Measurements from ENCODE around the gene B4GALT5.

Gene B4GALT5

GRCh38 chr20:49742948-49743347, 29.3 kb upstream of the B4GALT5 start:
- Histone ChIP-seq H4K20me1 (ENCODE audit: insufficient read depth, low read length, poor library complexity, severe bottlenecking) (no peaks in the 10 kb centered on the region), H3K4me2 (ENCODE audit: low read depth, low read length, poor library complexity, severe bottlenecking) (no peak overlapping the region), H3K9ac (ENCODE audit: low read depth, low read length, poor library complexity, severe bottlenecking) (no peak overlapping the region), H3K9me3 (ENCODE audit: insufficient read depth, low read depth, low read length) (no peaks in the 10 kb centered on the region), H3K79me2 (ENCODE audit: insufficient read depth, low read length) (no peaks in the 10 kb centered on the region), H2AFZ (ENCODE audit: low read length) (no peak overlapping the region), H3F3A (ENCODE audit: low read depth) (no peaks in the 10 kb centered on the region), H3K4me3 (ENCODE audit: low read length, poor library complexity, severe bottlenecking) (no peak overlapping the region), H3K36me3 (ENCODE audit: insufficient read depth, low read length) (no peaks in the 10 kb centered on the region), H3K9me2 (replicated peaks; ENCODE audit: low read depth, low read length) (no peaks in the 10 kb centered on the region), H3K4me1 (ENCODE audit: insufficient read depth, low read length, poor library complexity, severe bottlenecking) (no peaks in the 10 kb centered on the region), H3K27me3 (ENCODE audit: insufficient read depth, low read length, poor library complexity, severe bottlenecking) (no peaks in the 10 kb centered on the region)
- TF ChIP-seq CTCF (conservative IDR thresholded peaks at IDR 0.05; ENCODE audit: low read length), result no peak
- no peak for TF ChIP-seq EZH2phosphoT487 (IDR thresholded peaks at IDR 0.05; ENCODE audit: borderline replicate concordance)

- no peak overlapping the region for H3K4me2 ChIP-seq (ENCODE audit: low read depth, low read length, poor library complexity, severe bottlenecking)
- H4K20me1 ChIP-seq (ENCODE audit: insufficient read depth, low read length, poor library complexity, severe bottlenecking), result no peaks in the 10 kb centered on the region
- H3K4me1 ChIP-seq (ENCODE audit: insufficient read depth, low read length, poor library complexity, severe bottlenecking), result no peaks in the 10 kb centered on the region
- H3K79me2 ChIP-seq (ENCODE audit: insufficient read depth, low read length), result no peaks in the 10 kb centered on the region
- H3K36me3 ChIP-seq (ENCODE audit: insufficient read depth, low read length), result no peaks in the 10 kb centered on the region
- no peak overlapping the region for H3K9ac ChIP-seq (ENCODE audit: low read depth, low read length, poor library complexity, severe bottlenecking)
- H3K4me3 ChIP-seq (ENCODE audit: low read length, poor library complexity, severe bottlenecking), result no peak overlapping the region
- H3K9me3 ChIP-seq (ENCODE audit: insufficient read depth, low read depth, low read length), result no peaks in the 10 kb centered on the region
- H2AFZ ChIP-seq (ENCODE audit: low read length), result no peak overlapping the region
- H3K27me3 ChIP-seq (ENCODE audit: insufficient read depth, low read length, poor library complexity, severe bottlenecking), result no peaks in the 10 kb centered on the region
- TF ChIP-seq CTCF (conservative IDR thresholded peaks at IDR 0.05; ENCODE audit: low read length), result no peak
- no peak for TF ChIP-seq EZH2phosphoT487 (IDR thresholded peaks at IDR 0.05; ENCODE audit: borderline replicate concordance)
- no peaks in the 10 kb centered on the region for H3F3A ChIP-seq (ENCODE audit: low read depth)
- H3K9me2 ChIP-seq (replicated peaks; ENCODE audit: low read depth, low read length), result no peaks in the 10 kb centered on the region
Measured at GRCh38 chr20:49741977-49742376, 28.3 kb upstream of the B4GALT5 start.

- H3K36me3 ChIP-seq (ENCODE audit: insufficient read depth, low read length), result no peaks in the 10 kb centered on the region
- H3K9me3 ChIP-seq (ENCODE audit: insufficient read depth, low read depth, low read length), result no peaks in the 10 kb centered on the region
- H3F3A ChIP-seq (ENCODE audit: low read depth), result no peaks in the 10 kb centered on the region
- no peak overlapping the region for H2AFZ ChIP-seq (ENCODE audit: low read length)
- TF ChIP-seq EZH2phosphoT487 (IDR thresholded peaks at IDR 0.05; ENCODE audit: borderline replicate concordance) (no peak), CTCF (conservative IDR thresholded peaks at IDR 0.05; ENCODE audit: low read length) (no peak)
- no peak overlapping the region for H3K4me2 ChIP-seq (ENCODE audit: low read depth, low read length, poor library complexity, severe bottlenecking)
- no peak overlapping the region for H3K9ac ChIP-seq (ENCODE audit: low read depth, low read length, poor library complexity, severe bottlenecking)
- no peak overlapping the region for H3K4me3 ChIP-seq (ENCODE audit: low read length, poor library complexity, severe bottlenecking)
- no peaks in the 10 kb centered on the region for H3K9me2 ChIP-seq (replicated peaks; ENCODE audit: low read depth, low read length)
- H3K27me3 ChIP-seq (ENCODE audit: insufficient read depth, low read length, poor library complexity, severe bottlenecking), result no peaks in the 10 kb centered on the region
- H3K4me1 ChIP-seq (ENCODE audit: insufficient read depth, low read length, poor library complexity, severe bottlenecking), result no peaks in the 10 kb centered on the region
- no peaks in the 10 kb centered on the region for H3K79me2 ChIP-seq (ENCODE audit: insufficient read depth, low read length)
- H4K20me1 ChIP-seq (ENCODE audit: insufficient read depth, low read length, poor library complexity, severe bottlenecking), result no peaks in the 10 kb centered on the region
Measured at GRCh38 chr20:49740807-49741206, 27.1 kb upstream of the B4GALT5 start.

Measured in Loucy (cell line).